Panc1 (cell line): ENCODE results near the gene LPP. TPM values are rescaled to one million over a fixed set of nuclear protein-coding genes. Genes with fewer than 3 reads are reported as not detected.

Experiments used
- ATAC-seq: fragments of 200-7000 bp; cut with Tn5 transposase; 2 replicates; pipeline ENCODE4 v1.9.1; 2020; ENCODE audit warnings: mild to moderate bottlenecking, moderate library complexity
- BruUV-seq: library from RNA; stranded (reverse); fragments of 400-500 nt; replicated peaks from 2 replicates; lab custom pipeline; 2021; lab: Mats Ljungman, UMichigan
- CTCF ChIA-PET: fragments of 300-600 bp; sonication (Branson Sonifier 250); formaldehyde crosslinking; loops from one replicate; lab custom pipeline; 2022; ENCODE audit warnings: antibody characterized with exemption; lab: Charles Lee
- POLR2A ChIA-PET: fragments of 300-600 bp; sonication (Branson Sonifier 250); formaldehyde crosslinking; loops from one replicate; lab custom pipeline; 2022; ENCODE audit warnings: antibody characterized with exemption; lab: Charles Lee
- DNase-seq: peaks from one replicate; pipeline ENCODE4 v3.0.0-alpha.2; 2010; ENCODE audit warnings: low read depth, low spot score
- H3K27ac ChIP-seq: 2 replicates; pipeline ENCODE4 v1.5.1; 2011; ENCODE audit warnings: mild to moderate bottlenecking, low read length, inconsistent platforms
- H3K27me3 ChIP-seq: fragments of 200-500 bp; sonication (Bioruptor generic); 2 replicates; pipeline ENCODE4 v1.6.0; 2014; ENCODE audit warnings: low read length, inconsistent platforms; ENCODE audit not compliant: control insufficient read depth, insufficient read depth
- H3K36me3 ChIP-seq: fragments of 200-500 bp; sonication (Bioruptor generic); 2 replicates; pipeline ENCODE4 v1.5.1; 2014; ENCODE audit warnings: inconsistent platforms, mild to moderate bottlenecking, low read length, moderate library complexity; ENCODE audit not compliant: control insufficient read depth, insufficient read depth
- H3K4me1 ChIP-seq: 2 replicates; pipeline ENCODE4 v1.5.1; 2011; ENCODE audit warnings: inconsistent platforms, mild to moderate bottlenecking, low read length, moderate library complexity; ENCODE audit not compliant: control insufficient read depth, insufficient read depth
- H3K4me3 ChIP-seq, 2 experiments: 2 replicates each; pipeline ENCODE4 v1.5.1; 2011 to 2012; ENCODE audit warnings: low read depth in 2 of 2, low read length in 2 of 2, mild to moderate bottlenecking in 2 of 2, inconsistent platforms in 1 of 2, moderate library complexity in 1 of 2
- H3K9me3 ChIP-seq: fragments of 200-500 bp; sonication (Bioruptor generic); 2 replicates; pipeline ENCODE4 v1.5.1; 2014; ENCODE audit warnings: low read depth, mild to moderate bottlenecking, inconsistent platforms, low read length, moderate library complexity; ENCODE audit not compliant: control insufficient read depth, insufficient read depth
- CTCF ChIP-seq: fragments of 450-650 bp; IDR thresholded peaks from 2 replicates; pipeline ENCODE4 v1.5.1; 2017; ENCODE audit warnings: mild to moderate bottlenecking
- POLR2AphosphoS5 ChIP-seq: IDR thresholded peaks from 2 replicates; pipeline ENCODE4 v1.6.1; 2012; ENCODE audit warnings: mild to moderate bottlenecking, low read depth, low read length, moderate library complexity
- REST ChIP-seq, 2 experiments: IDR thresholded peaks; 2 replicates each; pipeline ENCODE4 v1.6.1; 2011 to 2012; ENCODE audit warnings: low read depth in 2 of 2, control low read depth in 1 of 2, low read length in 1 of 2, mild to moderate bottlenecking in 1 of 2, moderate library complexity in 1 of 2; ENCODE audit not compliant: insufficient read depth in 1 of 2
- SIN3A ChIP-seq: IDR thresholded peaks from 2 replicates; pipeline ENCODE4 v1.6.1; 2012; ENCODE audit warnings: low read depth, mild to moderate bottlenecking, low read length, moderate library complexity, borderline replicate concordance; ENCODE audit not compliant: insufficient read depth
- TCF7L2 ChIP-seq: IDR thresholded peaks from 2 replicates; pipeline ENCODE4 v1.6.1; 2011; ENCODE audit warnings: mild to moderate bottlenecking, low read depth, low read length, inconsistent platforms
- in situ Hi-C: cut with HindIII; loops from 2 replicates; pipeline ENCODE4 v1.10.0; 2016; ENCODE audit warnings: low sequenced_read_pairs, low pct_unique_long_range_greater_than_20kb
- intact Hi-C: fragments of 100-400 bp; cut with micrococcal nuclease; formaldehyde crosslinking; loops from one replicate; pipeline ENCODE4 v1.10.0; 2022; ENCODE audit not compliant: unreplicated experiment
- total RNA-seq: library from RNA; stranded (reverse); gene quantifications from one replicate; pipeline ENCODE4 v1.2.1, GENCODE V29; 2021; ENCODE audit not compliant: unreplicated experiment

The LPP gene
- total RNA-seq, 1 experiment from 2014 or later, result 90.0 TPM

- no TSS peak for BruUV-seq
- no peak overlapping the region for H3K27ac ChIP-seq
Measured at GRCh38 chr3:188542196-188542595, 388.2 kb downstream of the LPP start.

GRCh38 chr3:188544012-188544411 is 390.1 kb downstream of the LPP start:
- no TSS peak for BruUV-seq
- ChIA-PET CTCF (no interaction called here), POLR2A (interaction anchor here (0.5 to 0.6 kb wide), 2 partner anchors 236 to 1110 kb away, joined by 3 read pairs; no protein-coding TSS in a partner anchor)
- H3K36me3 ChIP-seq, result no peaks in the 10 kb centered on the region
- in situ Hi-C loops, result no loop called here
- H3K27me3 ChIP-seq, result no peaks in the 10 kb centered on the region
- no peak for TF ChIP-seq CTCF
- TF ChIP-seq SIN3A, result no peak
- TF ChIP-seq POLR2AphosphoS5, result no peak
- TF ChIP-seq REST (IDR thresholded peaks at IDR 0.05; ENCODE audit: insufficient read depth in 1 of 2, low read depth in 2 of 2, low read length in 1 of 2), result no peak
- no peak for TF ChIP-seq TCF7L2
- DNase-seq, result no peak
- H3K4me3 ChIP-seq, result no peak overlapping the region
- H3K27ac ChIP-seq, result no peak overlapping the region
- intact Hi-C loops, result no loop called here
- peaks cover 21% of the 10 kb centered on the region for H3K4me1 ChIP-seq
- no peak for ATAC-seq
- H3K9me3 ChIP-seq, result no peaks in the 10 kb centered on the region

More at GRCh38 chr3:188542196-188542595, 388.2 kb downstream of the LPP start:
- ATAC-seq, result no peak
- TF ChIP-seq POLR2AphosphoS5 (no peak), TCF7L2 (no peak), REST (IDR thresholded peaks at IDR 0.05; ENCODE audit: insufficient read depth in 1 of 2, low read depth in 2 of 2, low read length in 1 of 2) (no peak), CTCF (no peak), SIN3A (no peak)
- in situ Hi-C loops (no loop called here), intact Hi-C loops (no loop called here)
- H3K27me3 ChIP-seq, result no peaks in the 10 kb centered on the region
- POLR2A ChIA-PET, result no interaction called here
- CTCF ChIA-PET, result no interaction called here
- no peaks in the 10 kb centered on the region for H3K36me3 ChIP-seq
- no peaks in the 10 kb centered on the region for H3K9me3 ChIP-seq
- H3K4me1 ChIP-seq, result peaks cover 11% of the 10 kb centered on the region
- no peak overlapping the region for H3K4me3 ChIP-seq
- DNase-seq, result no peak
